Measurements from ENCODE around the gene KCND3. TPM values are rescaled to one million over a fixed set of nuclear protein-coding genes. Genes with fewer than 3 reads are reported as not detected.

KCND3 gene
- total RNA-seq, 1 donor from 2014 or later, result 0.43 TPM

DNA sequence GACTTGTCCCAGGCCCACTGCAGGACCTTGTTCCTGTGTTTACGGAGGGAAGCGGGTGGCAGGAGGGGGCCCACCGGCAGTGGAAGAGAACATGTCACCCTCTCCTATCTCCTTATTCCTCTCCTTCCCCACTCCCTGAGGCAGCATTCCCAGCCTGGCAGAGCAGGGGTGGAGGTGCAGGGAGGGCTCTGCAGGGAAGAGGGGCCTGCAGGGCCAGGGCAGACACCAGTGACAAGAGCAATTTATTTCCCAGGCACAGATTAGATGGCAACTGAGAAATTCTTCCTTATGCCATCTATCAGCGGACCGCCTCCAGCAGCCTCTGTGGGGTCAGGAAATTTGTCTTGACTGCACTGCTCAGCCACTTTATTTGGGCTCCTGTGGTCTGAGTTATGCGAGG, 127.9 kb downstream of the KCND3 start:
- no peak overlapping the region for H2AFZ ChIP-seq (ENCODE audit: low read depth, low read length)
- no peaks in the 10 kb centered on the region for H3K27me3 ChIP-seq (ENCODE audit: insufficient read depth, low read length)
- no peak overlapping the region for H3K9ac ChIP-seq (ENCODE audit: low read length)
- H3K27ac ChIP-seq (ENCODE audit: low read depth, low read length), result no peak overlapping the region
- no peaks in the 10 kb centered on the region for H3K9me3 ChIP-seq (ENCODE audit: insufficient read depth, low read depth, low read length)
- Mint-ChIP-seq H3K4me3 (ENCODE audit: unreplicated experiment) (no peak overlapping the region), H3K4me1 (ENCODE audit: low read depth, unreplicated experiment) (no peaks in the 10 kb centered on the region), H3K27me3 (ENCODE audit: low read depth, unreplicated experiment) (peaks cover 32% of the 10 kb centered on the region), H3K27ac (ENCODE audit: unreplicated experiment) (no peak overlapping the region), H3K9me3 (ENCODE audit: unreplicated experiment) (no peaks in the 10 kb centered on the region), H3K36me3 (ENCODE audit: low read depth, unreplicated experiment) (no peaks in the 10 kb centered on the region)
- no peak overlapping the region for H3K4me2 ChIP-seq (ENCODE audit: low read length)
- no peak overlapping the region for H3K4me3 ChIP-seq (ENCODE audit: insufficient read depth, low read depth, low read length)
- no peaks in the 10 kb centered on the region for H3K36me3 ChIP-seq (ENCODE audit: insufficient read depth, low read length)
- TF ChIP-seq, protein P1, sequence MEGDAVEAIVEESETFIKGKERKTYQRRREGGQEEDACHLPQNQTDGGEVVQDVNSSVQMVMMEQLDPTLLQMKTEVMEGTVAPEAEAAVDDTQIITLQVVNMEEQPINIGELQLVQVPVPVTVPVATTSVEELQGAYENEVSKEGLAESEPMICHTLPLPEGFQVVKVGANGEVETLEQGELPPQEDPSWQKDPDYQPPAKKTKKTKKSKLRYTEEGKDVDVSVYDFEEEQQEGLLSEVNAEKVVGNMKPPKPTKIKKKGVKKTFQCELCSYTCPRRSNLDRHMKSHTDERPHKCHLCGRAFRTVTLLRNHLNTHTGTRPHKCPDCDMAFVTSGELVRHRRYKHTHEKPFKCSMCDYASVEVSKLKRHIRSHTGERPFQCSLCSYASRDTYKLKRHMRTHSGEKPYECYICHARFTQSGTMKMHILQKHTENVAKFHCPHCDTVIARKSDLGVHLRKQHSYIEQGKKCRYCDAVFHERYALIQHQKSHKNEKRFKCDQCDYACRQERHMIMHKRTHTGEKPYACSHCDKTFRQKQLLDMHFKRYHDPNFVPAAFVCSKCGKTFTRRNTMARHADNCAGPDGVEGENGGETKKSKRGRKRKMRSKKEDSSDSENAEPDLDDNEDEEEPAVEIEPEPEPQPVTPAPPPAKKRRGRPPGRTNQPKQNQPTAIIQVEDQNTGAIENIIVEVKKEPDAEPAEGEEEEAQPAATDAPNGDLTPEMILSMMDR (IDR thresholded peaks at IDR 0.05; ENCODE audit: insufficient read depth, low read depth, low read length), result no peak
- TF ChIP-seq EZH2 (IDR thresholded peaks at IDR 0.05; ENCODE audit: insufficient read depth, low read length), result no peak
- no peak for DNase-seq (ENCODE audit: low read depth)
- FAIRE-seq, result no peak
- H3K4me1 ChIP-seq (ENCODE audit: insufficient read depth, low read length), result no peaks in the 10 kb centered on the region
- H4K20me1 ChIP-seq (ENCODE audit: insufficient read depth, low read length), result no peaks in the 10 kb centered on the region
- H3K79me2 ChIP-seq (ENCODE audit: insufficient read depth, low read length), result no peaks in the 10 kb centered on the region

DNA sequence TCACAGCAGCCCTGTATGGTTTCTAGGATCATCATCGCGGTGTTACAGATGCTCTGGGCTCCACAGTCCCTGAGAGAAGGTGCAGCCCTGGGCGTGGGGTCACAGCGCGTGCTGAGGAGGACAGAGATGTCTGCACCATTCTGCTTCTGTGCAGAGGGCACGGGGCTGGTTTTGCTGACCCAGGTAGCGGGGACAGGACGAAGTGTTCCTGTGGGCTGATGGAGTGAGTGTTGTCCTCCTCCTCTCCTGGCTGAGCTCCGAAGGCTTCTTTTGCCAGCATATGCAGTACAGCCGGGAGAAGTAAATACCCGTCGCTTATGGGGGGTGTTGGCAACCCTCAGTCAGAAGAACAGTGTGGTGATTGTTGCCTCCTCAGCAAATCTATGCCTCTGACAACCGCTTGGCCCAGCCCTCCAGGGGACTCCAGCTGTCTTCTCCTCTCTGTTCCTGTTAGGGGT, 132.2 kb downstream of the KCND3 start:
- no peak overlapping the region for H3K27ac ChIP-seq (ENCODE audit: low read depth, low read length)
- H3K4me3 ChIP-seq (ENCODE audit: insufficient read depth, low read depth, low read length), result no peak overlapping the region
- Mint-ChIP-seq H3K36me3 (ENCODE audit: low read depth, unreplicated experiment) (no peaks in the 10 kb centered on the region), H3K9me3 (ENCODE audit: unreplicated experiment) (peaks cover 2% of the 10 kb centered on the region), H3K27ac (ENCODE audit: unreplicated experiment) (no peak overlapping the region), H3K4me1 (ENCODE audit: low read depth, unreplicated experiment) (no peaks in the 10 kb centered on the region), H3K4me3 (ENCODE audit: unreplicated experiment) (no peak overlapping the region), H3K27me3 (ENCODE audit: low read depth, unreplicated experiment) (peaks cover 33% of the 10 kb centered on the region)
- no peak overlapping the region for H2AFZ ChIP-seq (ENCODE audit: low read depth, low read length)
- no peak overlapping the region for H3K4me2 ChIP-seq (ENCODE audit: low read length)
- no peaks in the 10 kb centered on the region for H3K4me1 ChIP-seq (ENCODE audit: insufficient read depth, low read length)
- no peaks in the 10 kb centered on the region for H3K36me3 ChIP-seq (ENCODE audit: insufficient read depth, low read length)
- no peak overlapping the region for H3K9ac ChIP-seq (ENCODE audit: low read length)
- no peak for TF ChIP-seq EZH2 (IDR thresholded peaks at IDR 0.05; ENCODE audit: insufficient read depth, low read length)
- TF ChIP-seq, protein P1 (IDR thresholded peaks at IDR 0.05; ENCODE audit: insufficient read depth, low read depth, low read length), result no peak
- DNase-seq (ENCODE audit: low read depth) (no peak), FAIRE-seq (no peak)
- no peaks in the 10 kb centered on the region for H4K20me1 ChIP-seq (ENCODE audit: insufficient read depth, low read length)
- H3K27me3 ChIP-seq (ENCODE audit: insufficient read depth, low read length), result peaks cover 2% of the 10 kb centered on the region
- H3K9me3 ChIP-seq (ENCODE audit: insufficient read depth, low read depth, low read length), result no peaks in the 10 kb centered on the region
- H3K79me2 ChIP-seq (ENCODE audit: insufficient read depth, low read length), result no peaks in the 10 kb centered on the region

DNA sequence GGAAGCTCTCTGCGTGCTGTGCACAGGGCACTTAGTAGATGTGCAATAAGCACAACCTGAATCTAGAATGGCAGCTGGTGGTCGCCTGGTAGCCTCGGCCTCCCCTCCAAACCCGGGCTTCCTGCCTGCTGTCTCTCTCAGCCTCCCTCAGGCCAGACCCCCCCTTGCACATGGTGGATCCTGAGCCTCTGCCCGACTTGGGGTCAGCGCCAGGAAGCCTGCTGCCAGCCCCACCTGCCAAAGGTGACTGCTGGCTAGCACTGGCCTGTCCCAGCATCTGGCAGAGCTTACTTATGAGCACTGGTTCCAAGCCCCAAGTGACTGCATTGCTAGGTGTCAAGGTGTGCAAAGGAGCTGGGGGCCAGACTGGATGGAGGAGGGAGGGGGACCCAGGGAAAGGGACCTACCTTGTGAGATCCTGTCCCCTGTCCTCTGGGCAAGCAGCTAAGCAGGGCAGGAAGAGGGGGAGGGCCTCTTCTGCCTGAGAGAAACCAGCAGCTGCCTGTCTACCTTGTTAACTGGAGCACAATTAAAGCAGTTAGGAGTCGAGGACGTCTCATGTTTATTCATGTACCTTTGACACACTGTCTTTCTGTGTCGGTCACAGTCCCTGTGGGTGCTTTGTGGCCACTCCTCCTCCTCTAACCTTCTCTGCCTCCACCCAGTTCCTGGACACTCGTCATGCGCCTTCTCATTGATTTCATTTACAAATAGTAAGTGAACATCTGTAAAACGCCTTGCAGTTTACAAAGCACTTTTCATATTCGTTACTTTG, 132.9 kb downstream of the KCND3 start:
- Mint-ChIP-seq H3K36me3 (ENCODE audit: low read depth, unreplicated experiment) (no peaks in the 10 kb centered on the region), H3K9me3 (ENCODE audit: unreplicated experiment) (peaks cover 2% of the 10 kb centered on the region), H3K4me1 (ENCODE audit: low read depth, unreplicated experiment) (no peaks in the 10 kb centered on the region), H3K4me3 (ENCODE audit: unreplicated experiment) (no peak overlapping the region), H3K27ac (ENCODE audit: unreplicated experiment) (no peak overlapping the region), H3K27me3 (ENCODE audit: low read depth, unreplicated experiment) (peaks cover 37% of the 10 kb centered on the region)
- no peak overlapping the region for H2AFZ ChIP-seq (ENCODE audit: low read depth, low read length)
- H4K20me1 ChIP-seq (ENCODE audit: insufficient read depth, low read length), result no peaks in the 10 kb centered on the region
- DNase-seq (ENCODE audit: low read depth) (no peak), FAIRE-seq (no peak)
- H3K9ac ChIP-seq (ENCODE audit: low read length), result no peak overlapping the region
- H3K27me3 ChIP-seq (ENCODE audit: insufficient read depth, low read length), result peaks cover 2% of the 10 kb centered on the region
- no peaks in the 10 kb centered on the region for H3K9me3 ChIP-seq (ENCODE audit: insufficient read depth, low read depth, low read length)
- H3K27ac ChIP-seq (ENCODE audit: low read depth, low read length), result no peak overlapping the region
- H3K4me3 ChIP-seq (ENCODE audit: insufficient read depth, low read depth, low read length), result no peak overlapping the region
- no peaks in the 10 kb centered on the region for H3K4me1 ChIP-seq (ENCODE audit: insufficient read depth, low read length)
- H3K36me3 ChIP-seq (ENCODE audit: insufficient read depth, low read length), result no peaks in the 10 kb centered on the region
- H3K4me2 ChIP-seq (ENCODE audit: low read length), result no peak overlapping the region
- TF ChIP-seq, protein P1 (IDR thresholded peaks at IDR 0.05; ENCODE audit: insufficient read depth, low read depth, low read length), result no peak
- no peak for TF ChIP-seq EZH2 (IDR thresholded peaks at IDR 0.05; ENCODE audit: insufficient read depth, low read length)
- no peaks in the 10 kb centered on the region for H3K79me2 ChIP-seq (ENCODE audit: insufficient read depth, low read length)

Data from astrocyte (in vitro differentiated cells and primary cell).